Measurements from ENCODE around the gene BAIAP2L2. TPM values are rescaled to one million over a fixed set of nuclear protein-coding genes. Genes with fewer than 3 reads are reported as not detected.

The BAIAP2L2 gene
- polyA plus RNA-seq, 1 donor, result 1.5 TPM

- no peak for DNase-seq
Observed at GRCh38 chr22:38107692-38108515, 2.6 kb downstream of the BAIAP2L2 start.

DNA sequence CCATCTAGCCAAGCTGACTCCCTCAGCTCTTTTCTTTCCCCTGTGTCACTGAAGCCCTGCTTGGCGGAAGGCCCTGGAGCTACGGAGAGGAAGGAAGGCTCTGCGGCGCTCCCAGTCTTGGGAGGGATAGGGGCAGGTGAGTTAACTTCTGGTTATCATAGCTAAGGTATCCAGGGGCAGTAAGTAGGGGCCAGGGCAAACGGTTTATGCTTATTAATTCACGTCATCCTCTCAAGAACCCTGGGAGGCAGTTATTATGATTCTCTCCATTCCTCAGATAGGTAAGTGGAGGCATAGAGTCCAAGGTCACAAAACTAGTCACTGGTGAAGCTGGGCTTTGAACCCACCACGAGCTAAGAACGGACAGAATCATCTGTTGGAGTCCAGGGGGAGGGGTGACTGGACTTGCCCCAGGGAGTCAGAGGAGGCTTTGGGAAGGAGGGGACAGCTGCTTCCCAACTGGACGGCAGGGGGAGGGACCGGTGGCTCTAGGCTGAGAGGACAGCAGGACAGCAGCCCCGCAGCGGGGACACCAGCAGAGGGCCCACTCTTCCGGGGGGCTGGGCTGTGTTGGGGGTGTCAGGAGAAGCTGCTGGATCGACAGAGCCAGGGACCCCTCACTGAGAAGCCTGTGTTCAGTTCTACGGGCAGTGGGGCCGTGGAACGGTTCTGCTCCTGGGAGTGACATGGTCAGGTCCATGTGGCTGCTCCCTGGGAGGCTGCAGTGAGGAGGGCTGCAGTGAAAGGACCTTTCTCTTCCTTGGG lies 3.5 kb downstream of the BAIAP2L2 start:
- DNase-seq, result no peak

GRCh38 chr22:38104084-38104483 lies 6.4 kb downstream of the BAIAP2L2 start:
- DNase-seq, result no peak

- no peak for DNase-seq
Observed at GRCh38 chr22:38103641-38104040, 6.8 kb downstream of the BAIAP2L2 start.

DNA sequence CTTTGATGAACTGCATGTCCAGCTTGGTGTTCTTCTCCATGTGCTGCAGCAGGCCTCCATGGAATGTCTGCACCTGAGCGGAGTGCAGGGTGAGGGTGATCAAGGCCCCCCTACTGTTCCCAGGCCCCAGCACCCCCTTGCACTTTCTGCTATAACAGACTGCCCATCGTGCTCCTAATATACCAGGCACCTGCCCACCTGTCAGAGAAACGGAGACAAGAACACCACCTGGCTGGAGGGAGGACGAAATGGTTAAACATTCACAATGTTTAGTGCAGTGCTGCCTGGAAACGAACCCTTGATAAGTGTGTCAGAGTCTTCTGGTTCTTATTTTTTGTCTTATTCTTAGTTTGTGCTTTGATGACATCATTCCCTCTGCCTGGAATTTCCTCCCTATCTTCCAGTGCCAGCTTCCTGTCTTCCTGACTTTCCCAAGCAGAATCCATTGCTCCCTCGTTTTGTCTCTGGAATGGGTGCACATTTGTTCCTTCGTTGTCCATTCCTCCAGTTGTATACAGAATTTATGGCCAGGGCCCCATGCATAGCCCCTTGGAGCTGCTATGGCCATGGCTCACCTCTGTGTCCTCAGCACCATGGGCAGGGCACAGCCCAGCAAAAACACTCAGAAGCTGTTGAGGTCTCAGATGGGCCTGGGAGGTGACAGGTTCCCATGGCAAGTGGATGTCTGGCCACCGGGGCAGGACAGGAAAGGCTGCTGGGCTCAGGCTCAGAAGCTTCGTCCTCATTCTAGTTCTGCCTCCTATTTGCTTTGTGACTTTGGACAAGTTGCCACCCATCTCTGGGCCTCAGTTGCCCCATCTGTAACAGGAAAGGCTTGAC lies 11.9 kb downstream of the BAIAP2L2 start:
- DNase-seq, result no peak

GRCh38 chr22:38097557-38098409 lies 12.7 kb downstream of the BAIAP2L2 start:
- no peak for DNase-seq

DNA sequence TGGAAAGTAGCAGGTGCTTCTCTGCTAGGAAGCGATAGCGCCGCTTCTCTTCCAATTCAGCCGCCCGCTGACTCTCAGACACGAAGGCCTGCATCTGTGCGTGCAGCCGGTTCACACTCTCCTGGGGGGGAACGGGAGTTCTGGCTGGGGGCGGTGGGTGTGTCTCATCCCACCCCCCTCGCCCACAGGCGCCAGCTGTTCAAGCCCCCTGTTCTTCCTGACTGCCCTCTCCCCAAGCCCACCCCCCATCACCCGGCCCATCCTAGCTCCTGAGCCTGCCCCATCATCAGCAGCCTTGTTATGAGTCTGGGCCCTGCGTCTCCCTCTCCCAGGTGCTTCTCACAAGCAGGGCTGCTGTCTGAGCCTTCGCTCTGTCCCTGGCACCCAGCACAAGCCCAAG lies 13.4 kb downstream of the BAIAP2L2 start:
- no peak for DNase-seq

GRCh38 chr22:38089474-38089851 lies 21.0 kb downstream of the BAIAP2L2 start:
- no peak for DNase-seq

GRCh38 chr22:38088629-38089473 lies 21.6 kb downstream of the BAIAP2L2 start:
- no peak for DNase-seq

- no peak for DNase-seq
Observed at GRCh38 chr22:38087855-38088254, 22.6 kb downstream of the BAIAP2L2 start.

GRCh38 chr22:38086942-38087341 lies 23.5 kb downstream of the BAIAP2L2 start:
- DNase-seq, result no peak

DNA sequence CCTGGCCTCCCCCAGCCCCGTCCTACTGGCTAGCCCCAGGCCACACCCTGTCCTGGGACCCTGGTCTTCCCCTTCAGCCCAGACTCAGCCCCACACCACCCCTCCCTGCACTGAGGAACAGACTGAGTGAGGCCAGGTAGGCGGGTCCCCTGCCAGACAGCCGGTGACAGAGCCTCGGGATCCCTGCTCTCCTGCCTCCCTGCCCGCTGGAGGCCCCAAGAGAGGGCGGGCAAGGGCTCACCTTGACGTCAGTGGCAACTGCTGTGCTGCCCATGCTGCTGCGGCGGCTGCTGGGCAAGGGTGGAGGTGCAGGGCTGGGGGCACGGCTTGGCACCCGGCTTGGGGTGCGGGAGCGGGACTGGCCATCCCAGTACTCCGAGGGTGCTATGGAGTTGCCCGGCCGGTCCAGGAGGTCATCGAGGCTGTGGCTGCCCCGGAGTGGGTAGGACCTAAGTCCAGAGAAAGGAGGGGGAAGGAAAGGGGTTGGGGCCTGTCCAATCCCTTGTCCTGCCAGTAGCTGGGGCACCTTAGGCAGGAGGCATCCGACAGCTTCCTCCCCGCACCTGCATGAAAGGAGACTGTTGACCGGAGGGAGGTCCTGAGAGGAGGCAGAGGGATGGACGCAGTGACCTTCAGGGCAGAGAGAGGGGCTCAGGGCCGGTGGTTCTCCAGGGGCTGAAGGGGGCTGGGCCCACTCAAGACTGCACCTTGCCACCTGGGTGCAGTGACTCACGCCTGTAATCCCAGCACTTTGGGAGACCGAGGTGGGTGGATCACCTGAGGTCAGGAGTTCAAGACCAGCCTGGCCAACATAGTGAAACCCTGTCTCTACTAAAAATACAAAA lies 24.3 kb downstream of the BAIAP2L2 start:
- no peak for DNase-seq

DNA sequence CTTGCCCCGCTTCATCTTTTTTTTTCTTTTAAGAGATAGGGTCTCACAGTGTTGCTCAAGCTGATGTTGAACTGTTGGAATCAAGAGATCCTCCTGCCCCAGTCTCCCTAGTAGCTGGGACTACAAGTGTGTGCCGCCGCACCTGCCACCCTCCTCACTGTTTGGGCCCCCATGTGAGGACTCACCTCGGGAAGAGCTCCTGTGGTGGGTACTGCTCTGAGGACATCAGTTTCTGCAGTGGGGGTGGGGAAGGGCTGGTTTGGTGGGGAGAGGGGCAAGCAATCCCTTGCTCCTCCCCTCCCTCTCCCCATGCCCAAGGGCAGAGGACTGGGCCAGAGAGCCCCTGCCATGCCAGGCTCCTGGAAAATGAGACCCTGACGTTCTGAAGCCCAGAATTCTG lies 25.0 kb downstream of the BAIAP2L2 start:
- DNase-seq, result no peak

DNA sequence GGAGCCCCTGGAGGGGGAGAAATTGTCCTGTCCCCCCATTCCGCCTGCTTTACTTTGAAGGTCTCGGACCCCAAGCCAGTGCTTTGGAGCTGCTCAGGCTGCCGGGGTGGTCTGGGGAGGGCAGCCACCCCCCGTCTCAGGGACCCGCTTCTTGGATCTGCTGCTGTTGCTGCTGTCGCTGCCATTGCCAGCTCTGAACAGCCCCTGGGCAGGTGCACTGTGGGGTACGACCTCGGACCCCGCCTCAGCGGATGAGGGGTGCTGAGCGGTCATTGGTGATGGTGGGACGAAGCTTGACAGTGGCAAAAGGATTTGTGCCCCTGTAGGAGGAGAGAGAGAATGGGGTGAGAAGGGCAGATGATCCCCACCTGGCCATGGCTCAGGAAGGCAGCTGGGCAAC lies 25.4 kb downstream of the BAIAP2L2 start:
- no peak for DNase-seq

DNA sequence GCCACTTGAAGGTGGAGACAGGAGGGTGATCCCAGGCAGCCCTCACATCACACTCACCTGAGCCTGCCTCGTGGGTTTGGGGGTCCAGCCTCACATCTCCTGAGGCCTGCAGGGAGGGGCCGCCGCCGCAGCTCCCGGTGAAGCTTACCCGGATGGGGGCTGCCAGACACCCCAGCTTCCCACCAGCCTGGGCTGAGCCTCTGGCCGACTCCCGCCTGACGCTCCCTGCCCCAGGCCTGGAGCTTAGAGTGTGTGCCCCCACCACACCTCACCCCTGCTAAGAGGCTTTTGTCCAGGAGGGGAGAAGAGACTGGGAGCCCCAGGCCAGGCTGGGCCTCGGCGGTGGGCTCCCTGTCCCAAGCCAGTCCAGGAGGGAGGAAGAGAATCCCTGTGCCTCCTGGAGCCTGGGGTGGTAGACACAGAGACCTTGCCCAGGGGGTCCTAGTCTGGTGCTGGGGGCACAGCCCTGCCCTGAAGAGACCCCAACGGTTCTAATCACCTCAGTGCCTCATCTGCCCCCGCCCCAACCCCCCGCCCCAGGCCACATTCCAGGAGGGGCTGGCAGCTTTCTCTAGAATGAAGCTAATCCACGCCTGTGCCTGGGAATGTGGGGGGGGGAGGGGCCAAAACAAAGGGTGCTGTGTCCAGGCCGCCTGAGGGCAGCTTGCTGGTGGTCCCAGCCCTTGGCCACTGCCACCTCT lies 26.4 kb downstream of the BAIAP2L2 start, which contains the start of gene SLC16A8:
SLC16A8 (minus strand) TSS at position 254 of the 701 bp plus-strand sequence. CDS start 1,311 bp downstream, outside the sequence.
- no peak for DNase-seq

DNA sequence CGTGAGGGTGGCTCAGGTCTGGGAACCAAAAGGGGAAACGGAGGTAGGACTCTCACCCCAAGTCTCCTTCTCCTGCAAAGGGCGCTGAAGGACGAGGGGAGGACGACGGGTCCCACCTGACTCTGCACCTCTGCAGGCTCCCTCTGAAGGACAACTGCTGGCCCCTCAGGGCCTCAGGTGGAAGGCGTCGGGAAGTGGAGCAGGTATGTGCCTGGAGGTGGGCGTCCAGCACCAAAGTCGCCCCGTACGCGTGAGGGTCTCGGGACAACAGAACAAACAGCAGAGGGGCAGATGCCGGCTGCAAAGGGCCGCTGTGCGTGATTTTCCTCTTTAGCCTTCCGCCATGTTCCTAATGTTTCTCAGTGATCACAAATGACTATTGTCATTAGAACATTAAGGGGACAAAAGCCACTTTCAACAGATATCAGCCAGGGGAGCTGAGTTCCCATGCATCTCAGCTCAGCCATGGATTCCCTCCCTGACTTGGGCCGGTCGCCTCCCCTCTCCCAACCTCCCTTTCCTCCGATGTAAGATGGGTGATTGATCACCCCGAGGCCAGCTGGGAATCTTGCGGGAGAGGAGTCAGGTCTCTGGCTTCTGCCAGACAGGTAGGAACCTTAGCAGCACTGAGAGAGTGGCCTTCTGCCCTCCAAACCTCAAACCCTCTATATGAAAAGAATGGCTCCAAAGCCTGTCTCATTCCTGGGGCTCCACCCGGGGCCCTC lies 27.3 kb downstream of the BAIAP2L2 start:
- DNase-seq, result no peak

- no peak for DNase-seq
Observed at GRCh38 chr22:38081941-38082828, 28.3 kb downstream of the BAIAP2L2 start.

DNA sequence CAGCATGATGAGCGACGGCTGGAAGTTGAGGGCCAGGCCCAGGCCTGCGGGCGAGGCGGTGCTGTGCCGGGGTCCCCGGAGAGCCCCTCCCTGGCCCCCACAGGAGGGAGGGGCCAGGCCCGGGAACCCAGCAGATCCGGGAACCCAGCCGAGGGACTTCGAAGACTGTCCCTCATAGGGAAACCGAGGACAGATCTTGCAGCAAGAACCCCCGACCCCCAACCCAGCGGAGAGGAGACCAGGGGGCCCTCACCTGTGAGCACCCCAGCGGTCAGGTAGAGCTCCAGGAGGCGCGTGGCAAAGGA lies 28.9 kb downstream of the BAIAP2L2 start:
- no peak for DNase-seq

Measured in hindlimb muscle (tissue), 1 donor.